ENCODE data around the gene MARS1.
A peak's percentile ranks its signal among the peaks of the same experiment; 100 is the strongest.

Gene MARS1

GRCh38 chr12:57454213-57454565 lies 33.7 kb upstream of the MARS1 start:
- Histone ChIP-seq H3F3A (ENCODE audit: insufficient read depth, low read length) (no peaks in the 10 kb centered on the region), H3K36me3 (replicated peaks; ENCODE audit: insufficient read depth, low read length) (no peaks in the 10 kb centered on the region), H3K4me2 (ENCODE audit: low read depth, low read length) (no peak overlapping the region), H3K9me2 (replicated peaks; ENCODE audit: insufficient read depth, low read length) (no peaks in the 10 kb centered on the region), H3K4me1 (ENCODE audit: low read length) (peaks cover 12% of the 10 kb centered on the region), H2AFZ (ENCODE audit: low read length) (no peak overlapping the region), H3K9me3 (replicated peaks; ENCODE audit: insufficient read depth, low read length) (no peaks in the 10 kb centered on the region), H3K9ac (ENCODE audit: low read length) (no peak overlapping the region), H3K27me3 (replicated peaks; ENCODE audit: insufficient read depth, low read length) (no peaks in the 10 kb centered on the region), H4K20me1 (ENCODE audit: insufficient read depth, low read length) (no peaks in the 10 kb centered on the region), H3K27ac (ENCODE audit: low read length) (no peak overlapping the region), H3K4me3 (ENCODE audit: low read length) (no peak overlapping the region), H3K79me2 (ENCODE audit: low read length) (no peaks in the 10 kb centered on the region)
- DNase-seq = no peak
- TF ChIP-seq EZH2phosphoT487 (IDR thresholded peaks at IDR 0.05; ENCODE audit: low read length) (no peak), EZH2 (optimal IDR thresholded peaks at IDR 0.05; ENCODE audit: low read depth, low read length) (no peak), CTCF (IDR thresholded peaks at IDR 0.05; ENCODE audit: low read length) (no peak)

DNA sequence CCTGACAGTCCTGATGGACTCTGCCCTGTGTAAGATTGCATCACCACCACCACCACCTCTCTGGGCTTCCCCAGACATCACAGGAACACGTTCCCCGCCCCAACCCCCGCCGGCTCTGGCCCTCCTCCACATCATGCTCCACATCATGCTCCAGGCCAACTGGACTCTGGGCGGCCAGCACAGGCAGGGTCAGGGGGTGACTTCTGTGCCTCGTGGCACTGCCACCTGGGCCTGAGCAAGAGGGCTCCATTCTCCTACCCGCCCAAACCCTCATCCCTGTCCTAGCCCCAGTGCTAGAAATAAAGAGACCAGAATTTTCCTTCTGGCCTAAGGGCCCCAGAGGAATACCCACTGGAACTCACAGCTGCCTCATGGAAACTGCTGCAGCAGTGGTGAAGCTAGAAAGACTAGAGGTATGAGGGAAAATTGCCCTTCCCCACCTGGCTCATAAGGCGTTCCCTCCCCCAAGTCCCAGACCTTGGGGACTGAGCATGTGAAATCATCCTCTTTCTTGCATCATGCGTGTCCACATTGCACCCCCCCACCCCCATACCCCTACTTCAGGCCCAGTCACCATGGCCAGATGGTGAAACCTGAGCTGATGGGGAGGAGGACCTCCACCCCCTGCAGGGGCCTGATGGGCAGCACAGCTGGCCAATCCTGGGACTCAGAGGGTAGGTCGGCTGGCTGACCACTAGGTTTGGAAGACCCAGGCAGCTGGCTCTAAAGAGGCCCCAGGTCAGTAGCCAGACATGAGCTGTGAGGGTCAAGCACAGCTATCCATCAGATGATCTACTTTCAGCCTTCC lies 33.1 kb upstream of the MARS1 start, which contains the start of gene INHBE:
TSS of gene INHBE (plus strand) at position 742 of the 808 bp plus-strand sequence. CDS start 230 bp downstream, outside the sequence.
- H3K4me1 ChIP-seq (ENCODE audit: low read length) = peaks cover 12% of the 10 kb centered on the region
- H3K27me3 ChIP-seq (replicated peaks; ENCODE audit: insufficient read depth, low read length) = no peaks in the 10 kb centered on the region
- H3K4me3 ChIP-seq (ENCODE audit: low read length) = peak within 1 kb of the TSS; percentile 62
- H3K79me2 ChIP-seq (ENCODE audit: low read length) = no peaks in the 10 kb centered on the region
- H3K9me2 ChIP-seq (replicated peaks; ENCODE audit: insufficient read depth, low read length) = no peaks in the 10 kb centered on the region
- H3K9ac ChIP-seq (ENCODE audit: low read length) = peak within 1 kb of the TSS; percentile 18; the same call in 1 of the 2 replicates
- no peak within 1 kb of the TSS; the same call in 1 of the 2 replicates for H3K27ac ChIP-seq (ENCODE audit: low read length)
- DNase-seq = no peak
- H4K20me1 ChIP-seq (ENCODE audit: insufficient read depth, low read length) = no peaks in the 10 kb centered on the region
- H3K9me3 ChIP-seq (replicated peaks; ENCODE audit: insufficient read depth, low read length) = no peaks in the 10 kb centered on the region
- peak within 1 kb of the TSS; percentile 82 for H2AFZ ChIP-seq (ENCODE audit: low read length)
- H3K36me3 ChIP-seq (replicated peaks; ENCODE audit: insufficient read depth, low read length) = no peaks in the 10 kb centered on the region
- H3K4me2 ChIP-seq (ENCODE audit: low read depth, low read length) = peak within 1 kb of the TSS; percentile 93
- no peaks in the 10 kb centered on the region for H3F3A ChIP-seq (ENCODE audit: insufficient read depth, low read length)
- no peak for TF ChIP-seq CTCF (IDR thresholded peaks at IDR 0.05; ENCODE audit: low read length)

DNA sequence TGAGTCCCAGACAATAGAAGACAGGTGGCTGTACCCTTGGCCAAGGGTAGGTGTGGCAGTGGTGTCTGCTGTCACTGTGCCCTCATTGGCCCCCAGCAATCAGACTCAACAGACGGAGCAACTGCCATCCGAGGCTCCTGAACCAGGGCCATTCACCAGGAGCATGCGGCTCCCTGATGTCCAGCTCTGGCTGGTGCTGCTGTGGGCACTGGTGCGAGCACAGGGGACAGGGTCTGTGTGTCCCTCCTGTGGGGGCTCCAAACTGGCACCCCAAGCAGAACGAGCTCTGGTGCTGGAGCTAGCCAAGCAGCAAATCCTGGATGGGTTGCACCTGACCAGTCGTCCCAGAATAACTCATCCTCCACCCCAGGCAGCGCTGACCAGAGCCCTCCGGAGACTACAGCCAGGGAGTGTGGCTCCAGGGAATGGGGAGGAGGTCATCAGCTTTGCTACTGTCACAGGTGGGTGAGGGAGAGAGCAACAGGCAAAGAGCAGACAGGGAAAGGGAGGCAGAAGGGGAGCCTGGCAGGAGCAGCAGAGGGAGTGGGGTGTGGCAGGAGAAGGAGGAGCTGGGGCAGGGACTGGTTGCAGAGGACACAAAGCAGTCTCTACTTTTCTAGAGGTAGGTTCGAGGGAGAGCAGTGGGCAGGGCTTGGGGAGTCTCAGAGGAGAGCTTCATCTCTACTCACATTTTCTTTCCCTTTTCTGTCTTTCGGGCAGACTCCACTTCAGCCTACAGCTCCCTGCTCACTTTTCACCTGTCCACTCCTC lies 32.3 kb upstream of the MARS1 start:
- peak overlapping the region; percentile 82 for H2AFZ ChIP-seq (ENCODE audit: low read length)
- DNase-seq = no peak
- H3K79me2 ChIP-seq (ENCODE audit: low read length) = no peaks in the 10 kb centered on the region
- H4K20me1 ChIP-seq (ENCODE audit: insufficient read depth, low read length) = no peaks in the 10 kb centered on the region
- no peaks in the 10 kb centered on the region for H3K9me3 ChIP-seq (replicated peaks; ENCODE audit: insufficient read depth, low read length)
- H3K4me1 ChIP-seq (ENCODE audit: low read length) = peaks cover 16% of the 10 kb centered on the region
- peaks cover 5% of the 10 kb centered on the region for H3F3A ChIP-seq (ENCODE audit: insufficient read depth, low read length)
- H3K27me3 ChIP-seq (replicated peaks; ENCODE audit: insufficient read depth, low read length) = peaks cover 5% of the 10 kb centered on the region; the same call in 1 of the 2 replicates
- TF ChIP-seq EZH2phosphoT487 (IDR thresholded peaks at IDR 0.05; ENCODE audit: low read length) (no peak), EZH2 (optimal IDR thresholded peaks at IDR 0.05; ENCODE audit: low read depth, low read length) (no peak), CTCF (IDR thresholded peaks at IDR 0.05; ENCODE audit: low read length) (no peak)
- H3K36me3 ChIP-seq (replicated peaks; ENCODE audit: insufficient read depth, low read length) = no peaks in the 10 kb centered on the region
- H3K9ac ChIP-seq (ENCODE audit: low read length) = peak overlapping the region; percentile 18; the same call in 1 of the 2 replicates
- H3K4me3 ChIP-seq (ENCODE audit: low read length) = peak overlapping the region; percentile 62
- no peaks in the 10 kb centered on the region for H3K9me2 ChIP-seq (replicated peaks; ENCODE audit: insufficient read depth, low read length)
- peak overlapping the region; percentile 93 for H3K4me2 ChIP-seq (ENCODE audit: low read depth, low read length)
- H3K27ac ChIP-seq (ENCODE audit: low read length) = no peak overlapping the region
